ENCODE results near the gene NUP93. TPM values are rescaled to one million over a fixed set of nuclear protein-coding genes. Genes with fewer than 3 reads are reported as not detected.

NUP93 gene
- polyA plus RNA-seq, 1 of the 3 experiments (the other 2 are of a cell fraction) = 43.1 TPM

GRCh38 chr16:56765949-56766348, 36.0 kb downstream of the NUP93 start (continued):
- no peak for TF ChIP-seq IRF3 (IDR thresholded peaks at IDR 0.05; ENCODE audit: low read depth, low read length)

DNA sequence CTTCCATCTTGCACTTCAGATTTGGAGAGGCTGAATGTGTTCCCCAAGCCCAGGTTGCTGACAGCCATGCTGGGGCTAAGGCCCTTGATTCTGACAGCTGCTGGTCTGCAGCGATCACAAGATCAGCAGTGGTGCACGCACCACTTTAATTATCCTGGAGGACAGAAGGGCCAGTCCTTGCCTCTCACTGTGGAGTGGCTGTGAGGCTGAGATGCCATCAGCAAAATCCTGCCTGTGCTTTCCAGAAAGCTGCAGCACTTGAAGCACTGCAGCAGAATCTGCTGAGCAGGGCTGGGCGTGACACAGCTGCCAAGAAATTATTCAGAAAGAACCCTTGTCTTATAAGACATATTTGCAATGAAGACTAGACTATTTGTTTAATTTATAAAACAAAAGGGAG, 37.1 kb downstream of the NUP93 start:
- Histone ChIP-seq H2AFZ (ENCODE audit: low read depth) (no peak overlapping the region), H3K27me3 (ENCODE audit: insufficient read depth) (no peaks in the 10 kb centered on the region), H3K79me2 (ENCODE audit: insufficient read depth) (peaks cover under 1% of the 10 kb centered on the region; the same call in 1 of the 2 replicates), H3K4me2 (no peak overlapping the region), H3K9me2 (no peaks in the 10 kb centered on the region), H3K9ac (no peak overlapping the region), H4K20me1 (ENCODE audit: insufficient read depth) (no peaks in the 10 kb centered on the region), H3K4me3 (ENCODE audit: low read depth in 2 of 2, low read length in 1 of 2) (no peak overlapping the region), H3K36me3 (replicated peaks in 1 of 2; ENCODE audit: control insufficient read depth in 1 of 2, insufficient read depth in 2 of 2, low read length in 1 of 2) (peaks cover under 1 to 21% of the 10 kb centered on the region in 2 experiments), H3K4me1 (ENCODE audit: control insufficient read depth in 1 of 2, insufficient read depth in 2 of 2, low read depth in 1 of 2, low read length in 1 of 2) (peaks cover 0 to 17% of the 10 kb centered on the region in 2 experiments; a peak in 3 of 4 replicates), H3K27ac (ENCODE audit: low read depth in 2 of 2, low read length in 1 of 2) (no peak overlapping the region), H3F3A (replicated peaks; ENCODE audit: insufficient read depth) (no peaks in the 10 kb centered on the region), H3K9me3 (no peaks in the 10 kb centered on the region)
- 82% methylated on average over 3 of the region's 3 CpGs for WGBS (ENCODE audit: low lambda C conversion rate)
- POLR2A ChIA-PET = no interaction called here
- CTCF ChIA-PET = interaction anchor here (0.5 to 1.7 kb wide), 2 partner anchors 26 to 1749 kb away, joined by 3 to 4 read pairs; no protein-coding TSS in a partner anchor
- DNase-seq = peak; percentile 25
- no peak for TF ChIP-seq JUND (IDR thresholded peaks at IDR 0.05)
- TF ChIP-seq EP300 (IDR thresholded peaks at IDR 0.05; ENCODE audit: borderline replicate concordance in 1 of 2, low read depth in 1 of 2, low read length in 1 of 2) = peak in 1 of 2 experiments; percentile 36; a peak in 1 of 4 replicates
- peak; percentile 69 for TF ChIP-seq GATA2 (CRISPR knock-in tag; IDR thresholded peaks at IDR 0.05)
- peak; percentile 82 for TF ChIP-seq MXI1 (IDR thresholded peaks at IDR 0.05; ENCODE audit: low read depth, low read length)

DNA sequence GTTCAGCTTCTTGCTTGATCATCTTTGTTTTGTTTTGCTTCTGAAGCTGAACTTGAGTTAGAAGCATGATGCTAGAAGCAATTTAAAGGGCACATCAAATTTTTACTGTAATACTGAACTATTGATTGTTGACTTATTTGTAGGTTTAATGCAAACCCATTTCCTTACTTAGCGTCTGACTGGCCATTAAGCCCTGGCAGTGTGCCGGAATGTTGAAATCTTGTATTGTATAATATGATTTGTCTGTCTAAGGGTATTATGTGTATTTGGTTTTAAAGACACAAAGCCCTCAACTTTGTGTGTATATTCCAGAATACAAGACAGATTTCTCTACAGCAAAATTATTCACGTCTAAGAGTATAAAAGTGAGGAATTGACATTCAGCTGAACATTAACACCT, 39.7 kb downstream of the NUP93 start:
- Histone ChIP-seq H2AFZ (ENCODE audit: low read depth) (no peak overlapping the region), H3K27ac (ENCODE audit: low read depth in 2 of 2, low read length in 1 of 2) (no peak overlapping the region; a peak in 1 of 4 replicates), H3K36me3 (replicated peaks in 1 of 2; ENCODE audit: control insufficient read depth in 1 of 2, insufficient read depth in 2 of 2, low read length in 1 of 2) (peaks cover 0 to 5% of the 10 kb centered on the region in 2 experiments), H3K4me3 (ENCODE audit: low read depth in 2 of 2, low read length in 1 of 2) (no peak overlapping the region), H3K79me2 (ENCODE audit: insufficient read depth) (peaks cover 15% of the 10 kb centered on the region; the same call in 1 of the 2 replicates), H3F3A (replicated peaks; ENCODE audit: insufficient read depth) (no peaks in the 10 kb centered on the region), H3K4me1 (ENCODE audit: control insufficient read depth in 1 of 2, insufficient read depth in 2 of 2, low read depth in 1 of 2, low read length in 1 of 2) (peaks cover 0 to 18% of the 10 kb centered on the region in 2 experiments; a peak in 3 of 4 replicates), H3K9me2 (no peaks in the 10 kb centered on the region), H4K20me1 (ENCODE audit: insufficient read depth) (no peaks in the 10 kb centered on the region), H3K27me3 (ENCODE audit: insufficient read depth) (no peaks in the 10 kb centered on the region), H3K9ac (no peak overlapping the region), H3K4me2 (no peak overlapping the region), H3K9me3 (no peaks in the 10 kb centered on the region)
- no peak for DNase-seq
- CTCF ChIA-PET = interaction anchor here (0.8 to 2.0 kb wide), 3 partner anchors 14 to 23 kb away, joined by 3 to 7 read pairs (median 3); no protein-coding TSS in a partner anchor
- WGBS (ENCODE audit: low lambda C conversion rate) = 74% methylated on average over 3 of the region's 3 CpGs
- POLR2A ChIA-PET = no interaction called here
- no peak for TF ChIP-seq TAF1 (IDR thresholded peaks at IDR 0.05; ENCODE audit: borderline replicate concordance, low read depth, low read length)
- no peak for TF ChIP-seq USF2 (IDR thresholded peaks at IDR 0.05; ENCODE audit: borderline replicate concordance, low read depth, low read length)
- TF ChIP-seq YY1 (IDR thresholded peaks at IDR 0.05; ENCODE audit: low read depth) = no peak
- TF ChIP-seq EP300 (IDR thresholded peaks at IDR 0.05; ENCODE audit: borderline replicate concordance in 1 of 2, low read depth in 1 of 2, low read length in 1 of 2) = no peak
